HG02938 (cell line): ENCODE measurements around the gene ZC3HAV1L.
"Not testable (repeated sequence)": the region's sequence is repeated elsewhere in the genome, so short reads cannot be mapped to it uniquely, and the experiment has no call there.

Source experiments
- ATAC-seq: cut with Tn5 transposase; IDR thresholded peaks from one replicate; pipeline ENCODE4 v1.9.1; 2021; ENCODE audit warnings: mild to moderate bottlenecking, moderate library complexity; ENCODE audit not compliant: unreplicated experiment

Gene ZC3HAV1L

DNA sequence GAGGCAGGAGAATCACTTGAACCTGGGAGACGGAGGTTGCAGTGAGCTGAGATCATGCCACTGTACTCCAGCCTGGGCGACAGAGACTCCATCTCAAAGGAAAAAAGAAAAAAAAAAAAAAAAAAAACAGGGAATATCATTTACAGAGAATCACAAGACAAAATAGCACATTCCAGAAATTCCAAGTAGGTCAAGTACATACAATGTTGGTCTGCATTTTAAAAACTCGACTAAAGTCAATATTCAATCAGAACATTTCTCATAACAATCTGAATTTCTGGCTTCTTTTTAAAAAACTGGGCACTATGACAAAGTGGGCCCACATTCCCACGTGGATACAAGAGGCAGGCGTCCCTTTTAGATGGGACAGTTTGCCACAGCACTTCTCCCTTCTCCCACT lies 12.8 kb downstream of the ZC3HAV1L start:
- no peak for ATAC-seq

DNA sequence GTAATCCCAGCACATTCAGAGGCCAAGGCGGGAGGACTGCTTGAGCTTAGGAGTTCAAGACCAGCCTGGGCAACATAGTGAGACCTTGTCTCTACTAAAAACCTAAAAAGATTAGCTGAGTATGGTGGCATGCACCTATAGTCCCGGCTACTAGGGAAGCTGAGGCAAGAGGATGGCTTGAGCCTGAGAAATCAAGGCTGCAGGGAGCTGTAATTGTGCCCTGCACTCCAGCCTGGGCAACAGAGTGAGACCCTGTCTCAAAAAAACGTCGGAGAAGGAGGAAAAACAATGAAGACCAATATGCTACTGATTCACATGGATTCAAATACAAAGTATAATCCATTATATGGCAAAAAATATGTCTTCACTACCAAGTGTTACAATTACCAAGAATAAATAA lies 13.6 kb downstream of the ZC3HAV1L start:
- ATAC-seq = no peak

DNA sequence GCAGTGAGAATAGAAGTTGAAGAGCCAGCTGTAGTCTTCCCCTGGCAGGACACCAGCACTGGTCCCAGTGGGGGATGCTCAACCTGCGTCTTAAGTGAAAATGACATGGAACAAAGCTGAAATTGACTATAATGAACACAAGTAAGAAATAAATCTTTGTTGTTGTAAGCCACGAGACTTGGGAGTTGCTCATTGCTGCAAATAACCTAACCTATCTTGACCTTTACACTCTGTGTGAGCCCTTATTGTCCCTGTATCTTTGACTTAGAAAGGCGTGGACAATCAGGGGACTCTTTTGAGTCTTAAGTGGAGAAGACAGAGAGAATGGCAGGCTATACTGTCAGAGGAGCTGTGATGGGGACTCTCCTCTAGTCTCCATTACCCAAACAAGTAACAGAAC lies 16.9 kb downstream of the ZC3HAV1L start:
- ATAC-seq = no peak

DNA sequence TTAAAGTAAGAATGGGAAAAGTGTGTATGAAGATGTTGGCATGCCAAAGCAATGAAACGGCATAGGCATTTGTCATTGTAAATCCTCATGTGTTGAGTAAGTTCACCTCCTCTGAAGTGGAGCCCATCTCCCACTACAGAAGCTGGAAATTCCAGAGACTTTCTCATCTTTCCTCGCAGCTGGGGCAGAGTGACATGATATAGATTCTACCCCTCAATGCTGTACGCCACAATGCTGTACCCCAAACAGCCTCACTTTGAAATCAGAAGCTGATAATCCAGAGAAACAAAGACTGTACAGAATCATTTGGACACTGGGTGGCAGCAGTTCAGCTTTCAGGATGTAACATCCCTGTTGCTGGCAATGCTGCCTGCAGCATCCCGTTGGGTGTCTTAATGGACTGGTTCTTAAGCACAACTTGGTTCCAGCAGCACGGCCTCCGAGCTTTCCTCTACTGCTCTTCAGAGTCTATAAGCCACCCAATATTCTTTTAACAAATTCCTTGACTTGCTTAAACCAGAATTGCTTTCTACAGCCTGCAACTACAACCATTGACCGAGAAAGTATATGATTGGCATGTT lies 18.8 kb downstream of the ZC3HAV1L start:
- peak; percentile 84 for ATAC-seq

DNA sequence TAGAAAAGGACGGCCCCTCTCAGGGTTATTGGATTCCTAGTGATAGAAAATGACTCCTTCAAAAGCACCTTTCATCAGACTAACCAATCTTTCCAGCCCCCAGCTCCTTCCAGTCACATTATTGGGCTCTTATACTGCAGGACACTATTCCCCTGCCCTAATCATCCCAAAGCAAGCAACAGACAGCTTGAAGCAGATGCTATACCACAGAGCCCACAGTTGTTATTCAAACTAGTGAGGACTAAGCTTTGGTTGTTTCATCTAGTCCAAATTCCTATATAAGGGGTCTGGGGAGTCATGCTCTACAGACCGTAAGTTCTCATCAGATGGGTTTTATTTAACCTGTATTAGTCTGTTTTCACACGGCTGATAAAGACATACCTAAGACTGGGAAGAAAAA lies 24.5 kb downstream of the ZC3HAV1L start:
- ATAC-seq = no peak

DNA sequence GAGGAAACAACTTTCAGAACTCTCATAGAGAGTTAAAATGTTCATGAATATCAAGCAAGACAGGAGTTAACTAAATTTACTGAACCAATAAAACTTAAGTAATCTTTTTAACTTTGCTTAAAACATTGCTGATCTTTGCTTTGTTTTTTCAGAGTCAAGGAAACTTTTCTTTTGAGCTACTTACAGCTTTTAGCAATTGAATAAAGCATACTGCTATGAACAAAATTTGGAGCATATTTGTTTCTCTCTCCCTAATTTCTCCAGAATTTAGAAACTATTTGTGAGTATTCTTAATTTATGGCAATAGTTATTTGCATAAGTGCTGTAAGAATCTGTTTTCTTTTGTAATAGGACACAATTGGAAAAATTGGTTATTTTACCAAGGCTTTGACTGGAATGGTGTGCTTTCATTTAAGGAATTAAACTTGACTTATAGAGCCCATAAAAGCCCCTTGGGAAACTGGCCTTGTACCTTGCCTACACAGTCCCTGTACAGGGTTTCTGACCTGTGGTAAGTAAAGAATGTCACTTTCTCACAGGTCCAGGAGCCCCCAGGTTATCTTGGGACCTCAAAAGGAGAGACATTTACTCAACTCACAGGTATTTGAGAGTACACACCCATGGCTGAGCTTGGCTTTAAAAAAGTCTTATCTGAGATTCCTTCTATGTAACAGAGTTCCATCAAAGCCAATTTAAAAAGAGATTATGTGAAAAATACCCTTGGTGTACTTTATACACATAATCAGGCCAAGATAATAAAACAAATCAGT lies 31.3 kb downstream of the ZC3HAV1L start:
- no peak for ATAC-seq

DNA sequence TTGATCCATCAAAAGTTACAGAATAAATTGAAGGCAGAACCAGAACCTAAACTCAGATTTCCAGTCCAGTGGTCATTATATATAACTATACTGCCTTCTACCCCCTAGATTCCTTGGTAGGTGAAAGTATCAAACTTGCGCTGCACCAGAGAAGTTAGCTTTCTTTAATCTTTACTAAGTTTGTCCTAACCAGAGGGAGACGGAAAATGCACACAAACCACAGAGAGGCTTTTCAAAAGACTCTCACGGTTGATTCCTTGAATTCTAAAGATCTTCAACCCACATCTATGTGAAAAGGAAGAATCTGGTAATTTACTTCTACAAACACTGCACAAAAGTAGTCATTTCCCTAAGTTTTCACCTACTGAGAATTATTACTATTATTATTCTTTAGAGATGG lies 36.4 kb downstream of the ZC3HAV1L start:
- no peak for ATAC-seq

DNA sequence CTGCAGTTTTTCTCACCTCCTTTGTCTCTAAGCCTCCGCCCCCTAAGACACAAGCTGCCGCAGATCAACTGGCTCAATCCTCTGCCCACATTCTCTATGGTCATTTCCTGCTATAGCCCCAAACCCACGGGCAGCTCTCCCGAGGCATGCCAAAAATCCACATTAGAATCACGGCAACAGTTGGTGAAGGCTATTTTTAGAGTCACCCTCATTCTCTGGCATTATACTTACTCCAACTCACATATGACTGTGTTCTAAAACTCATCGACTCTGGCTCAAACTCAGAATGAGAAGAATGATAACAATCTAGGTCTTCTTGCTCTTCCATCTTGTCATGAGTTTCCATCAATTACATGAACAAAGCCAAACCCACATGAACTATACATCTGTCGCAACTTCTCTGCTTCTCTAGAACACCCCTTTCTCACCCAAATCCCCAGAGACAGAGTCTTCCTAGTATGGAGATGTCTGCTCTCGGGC lies 43.8 kb downstream of the ZC3HAV1L start:
- ATAC-seq = no peak

DNA sequence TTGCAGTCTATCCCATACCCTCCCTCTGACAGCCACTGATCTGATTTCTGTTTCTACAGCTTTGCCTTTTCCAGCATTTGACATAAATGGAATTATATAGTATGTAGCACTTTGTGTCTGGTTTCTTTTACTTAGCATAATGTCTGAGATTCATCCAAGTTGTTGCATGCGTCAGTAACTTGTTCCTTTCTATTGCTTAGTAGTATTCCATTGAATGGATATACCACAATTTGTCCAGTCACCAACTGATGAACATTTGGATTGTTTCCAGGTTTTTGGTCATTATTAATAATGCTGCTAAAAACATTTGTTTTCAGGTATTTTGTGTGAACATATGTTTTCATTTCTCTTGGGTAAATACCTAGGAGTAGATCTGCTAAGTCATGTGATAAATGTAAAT lies 48.2 kb downstream of the ZC3HAV1L start:
- ATAC-seq = no peak

DNA sequence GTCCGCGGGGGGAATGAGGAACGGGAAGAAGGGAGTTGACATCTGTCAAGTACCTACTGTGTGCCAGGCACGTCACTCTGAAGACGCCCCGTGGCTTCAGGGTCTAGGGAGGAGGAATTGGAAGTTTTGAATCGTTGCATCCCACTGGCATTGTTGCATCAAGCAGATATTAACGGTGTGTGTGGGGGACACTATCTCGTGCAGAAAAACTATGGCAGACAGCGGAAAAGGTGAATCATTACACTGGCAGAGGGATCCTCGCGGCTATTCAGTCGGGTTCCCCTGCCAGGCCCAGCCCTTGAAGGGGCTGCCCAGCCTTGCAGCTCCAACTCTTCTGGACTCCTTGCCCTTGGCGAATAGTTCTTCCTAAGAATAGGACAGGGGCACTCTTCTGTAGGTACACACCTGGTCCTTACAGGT lies 53.6 kb downstream of the ZC3HAV1L start:
- no peak for ATAC-seq

DNA sequence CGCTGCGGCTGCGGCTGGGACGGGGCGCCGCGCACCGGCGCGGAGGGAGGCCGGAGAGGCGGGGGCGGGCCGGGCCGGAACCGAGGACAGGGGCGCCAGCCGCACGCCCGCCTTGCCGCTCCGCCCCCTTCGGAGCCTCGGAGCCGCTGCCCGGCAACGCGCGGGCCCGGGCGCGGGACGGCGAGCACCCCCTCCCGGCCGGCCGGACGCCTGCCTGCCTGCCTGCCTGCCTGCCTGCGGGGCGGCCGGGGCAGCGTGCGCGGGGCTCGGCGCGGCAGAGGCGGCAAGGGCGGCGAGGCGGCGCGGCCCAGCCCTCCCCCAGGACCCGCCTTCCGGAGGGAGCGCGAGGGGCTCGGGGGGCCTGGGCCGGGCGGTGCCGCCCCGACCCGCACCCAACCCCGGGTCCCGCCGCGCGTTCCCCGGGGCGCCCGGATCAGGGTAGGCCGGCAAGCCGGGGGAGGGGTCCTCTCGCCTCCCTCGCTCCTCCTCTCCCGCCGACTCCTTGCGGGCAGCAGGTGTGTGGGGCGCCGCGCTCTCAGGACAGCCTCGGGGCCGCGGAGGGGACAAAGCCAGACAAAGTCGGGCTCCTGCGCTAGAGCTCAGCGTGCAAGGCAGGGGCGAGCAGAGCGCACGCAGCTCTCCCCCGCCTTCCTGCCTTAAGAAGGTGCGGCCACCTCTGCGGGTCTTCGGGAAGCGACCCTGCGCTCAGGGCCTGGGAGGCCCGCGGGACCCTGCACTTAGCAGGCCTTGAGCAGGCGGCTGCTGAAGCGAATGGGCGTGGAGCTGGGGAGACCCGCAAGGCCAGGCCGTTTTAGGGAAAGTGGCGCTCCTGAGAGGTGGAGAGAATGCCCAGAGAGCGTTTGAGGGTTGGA lies 54.3 kb downstream of the ZC3HAV1L start, which contains the start of gene KIAA1549:
Gene KIAA1549, minus strand, starts transcription at position 58 of the 872 bp plus-strand sequence. CDS start 120 bp downstream, outside the sequence.
- peak; percentile 57 for ATAC-seq

DNA sequence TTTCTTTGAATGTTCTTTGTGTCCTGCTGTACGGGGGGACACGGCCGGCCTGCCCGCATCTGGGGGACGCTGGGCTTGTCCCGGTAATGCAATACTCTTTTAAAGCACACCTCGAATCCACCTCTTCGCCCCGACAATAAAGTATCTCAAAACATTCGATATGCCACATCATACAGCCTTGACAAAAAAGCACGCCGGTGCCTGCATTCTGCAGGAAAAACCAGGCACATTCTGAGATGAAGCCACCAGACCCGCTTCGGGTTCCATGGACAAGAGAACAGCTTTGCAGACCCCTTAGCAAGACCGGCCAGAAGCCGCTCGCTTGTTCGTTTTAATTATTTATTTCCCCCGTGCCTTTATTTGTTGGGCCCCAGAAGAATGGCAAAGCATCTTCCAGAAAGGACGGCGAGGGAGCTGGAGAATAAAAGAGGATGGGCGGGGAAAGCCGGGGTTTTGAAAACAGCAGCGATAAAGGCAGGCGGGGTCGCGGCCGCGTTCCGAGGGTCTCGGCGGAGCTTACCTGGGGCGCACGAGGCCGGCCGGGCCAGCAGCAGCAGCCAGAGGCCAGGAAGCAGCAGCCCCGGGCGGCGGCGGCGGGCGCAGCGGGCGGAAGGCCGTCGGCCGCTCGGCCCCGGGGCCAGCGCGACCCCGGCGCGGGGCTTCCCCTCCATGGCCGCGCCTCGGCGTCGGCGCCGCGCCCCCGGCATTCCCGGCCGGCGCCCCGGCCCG lies 55.1 kb downstream of the ZC3HAV1L start:
- ATAC-seq = peak; percentile 18

DNA sequence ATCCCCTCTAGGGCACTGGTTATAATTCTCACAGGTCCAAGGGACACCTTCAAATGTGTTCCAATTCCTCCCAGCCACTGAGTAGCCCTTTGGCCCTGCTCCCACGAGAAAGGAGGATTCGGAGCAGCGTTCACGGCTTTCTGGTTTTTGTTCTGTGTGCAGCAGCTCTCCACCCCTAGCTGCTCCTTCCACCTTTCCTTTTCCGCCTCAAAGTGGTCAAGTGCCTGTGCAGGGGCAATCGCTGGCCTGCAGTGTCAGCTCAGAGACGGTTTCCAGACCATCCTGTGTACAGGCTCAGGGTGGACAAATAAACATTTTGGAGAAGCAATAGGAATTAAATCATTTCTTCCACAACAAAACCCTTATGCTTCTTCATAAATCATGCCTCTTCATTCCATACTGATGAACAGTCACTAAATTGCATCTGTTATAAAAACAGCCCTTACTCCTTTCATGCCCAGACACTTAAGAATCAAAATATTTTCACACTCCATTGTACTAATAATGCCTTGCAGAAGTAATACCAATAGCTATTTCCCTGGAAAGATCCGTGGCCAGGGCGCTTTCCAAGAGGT lies 55.8 kb downstream of the ZC3HAV1L start:
- no peak for ATAC-seq

DNA sequence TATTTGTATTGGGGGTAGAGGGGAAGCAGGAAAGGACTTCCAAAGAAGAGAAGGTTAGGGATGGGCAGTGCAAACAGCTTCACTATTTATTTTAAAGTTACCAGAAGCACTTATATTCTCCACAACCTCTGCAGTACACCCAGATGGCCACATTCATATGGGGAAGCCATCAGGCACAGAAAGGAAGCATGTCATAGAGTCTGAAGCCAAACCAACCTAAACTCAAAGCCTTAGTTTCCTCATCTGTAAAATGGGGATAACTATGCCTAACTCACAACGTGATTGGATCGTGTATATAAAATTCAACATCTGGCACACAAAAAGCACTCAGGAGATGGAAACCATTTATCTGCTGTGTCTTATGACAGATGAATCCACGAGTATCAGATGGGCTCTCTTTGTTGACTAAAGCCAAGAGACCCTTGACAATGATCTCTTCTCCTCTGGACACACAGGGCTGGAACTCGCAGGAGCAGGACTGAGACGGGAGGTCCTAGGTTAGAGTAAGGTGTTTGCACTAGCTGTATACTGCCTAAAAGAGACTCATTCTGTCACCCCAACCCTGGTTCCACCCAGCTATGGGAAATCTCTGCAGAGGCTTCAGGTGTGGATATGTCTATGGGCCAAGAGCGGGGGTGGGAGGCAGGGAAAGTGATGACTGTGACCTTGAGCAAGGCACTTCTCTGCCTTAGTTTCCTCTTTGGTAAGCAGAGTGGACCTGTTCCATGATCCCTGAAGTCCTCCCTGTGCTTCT lies 56.4 kb downstream of the ZC3HAV1L start:
- ATAC-seq = peak; percentile 58

DNA sequence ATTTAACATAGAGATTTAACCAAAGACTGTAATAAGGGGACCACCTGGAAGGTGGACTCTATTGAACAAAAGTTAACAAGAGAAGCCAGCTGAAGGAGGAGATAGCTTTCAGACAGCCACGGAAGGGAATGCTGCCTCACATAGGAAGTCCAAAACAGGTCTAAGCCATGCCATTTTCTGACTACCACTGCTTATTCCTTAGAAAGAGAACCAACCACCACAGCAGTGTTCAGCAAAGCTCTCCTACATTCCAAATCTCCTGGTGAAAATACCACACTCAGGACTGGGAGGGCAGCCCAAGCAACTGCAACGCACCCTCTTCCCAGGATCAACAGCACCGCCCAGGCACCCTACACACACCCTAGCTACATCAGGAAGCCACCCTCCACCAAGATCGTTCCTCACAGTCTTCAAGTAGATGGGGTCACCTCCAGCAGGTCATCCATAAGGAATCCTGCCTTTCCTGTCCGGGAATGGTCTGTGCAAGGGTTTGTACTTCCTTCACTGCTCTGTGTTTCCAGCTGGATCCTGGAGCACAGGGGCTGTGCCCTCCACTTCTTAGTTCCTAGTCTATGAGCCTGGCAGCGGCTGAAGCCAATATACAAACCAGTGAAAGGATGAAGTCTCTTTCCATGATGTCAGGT lies 57.2 kb downstream of the ZC3HAV1L start:
- ATAC-seq = no peak

DNA sequence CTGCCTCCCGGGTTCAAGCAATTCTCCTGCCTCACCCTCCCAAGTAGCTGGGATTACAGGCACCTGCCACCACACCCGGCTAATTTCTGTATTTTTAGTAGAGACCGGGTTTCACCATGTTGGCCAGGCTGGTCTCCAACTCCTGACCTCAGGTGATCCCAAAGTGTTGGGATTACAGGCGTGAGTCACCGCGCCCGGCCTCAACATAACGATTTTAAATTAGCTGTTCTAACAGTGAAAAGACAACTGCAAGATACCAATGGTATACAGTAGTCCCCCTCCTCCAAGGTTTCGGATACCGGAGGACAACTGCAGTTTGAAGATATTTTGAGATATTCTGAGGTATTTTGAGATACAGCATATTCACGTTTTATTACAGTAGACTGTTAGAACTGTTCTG lies 59.7 kb downstream of the ZC3HAV1L start:
- not testable (repeated sequence) for ATAC-seq
